HG03520 (cell line): ENCODE data around the gene COPS3.

ENCODE experiments used
- ATAC-seq: cut with Tn5 transposase; IDR thresholded peaks from one replicate; pipeline ENCODE4 v1.9.1; 2021; ENCODE audit warnings: mild to moderate bottlenecking, moderate library complexity; ENCODE audit not compliant: unreplicated experiment

COPS3 gene

GRCh38 chr17:17221329-17221728 lies 59.7 kb downstream of the COPS3 start:
- no peak for ATAC-seq

GRCh38 chr17:17220529-17220928 lies 60.5 kb downstream of the COPS3 start:
- no peak for ATAC-seq

- ATAC-seq: no peak
Measured at GRCh38 chr17:17217995-17218394, 63.1 kb downstream of the COPS3 start.

- no peak for ATAC-seq
Measured at GRCh38 chr17:17216776-17217175, 64.3 kb downstream of the COPS3 start.

- ATAC-seq: no peak
Measured at GRCh38 chr17:17216236-17216635, 64.8 kb downstream of the COPS3 start.

GRCh38 chr17:17215575-17215974 lies 65.5 kb downstream of the COPS3 start:
- ATAC-seq: no peak

- no peak for ATAC-seq
Measured at GRCh38 chr17:17214646-17215436, 66.2 kb downstream of the COPS3 start.

- no peak for ATAC-seq
Measured at GRCh38 chr17:17213775-17214174, 67.3 kb downstream of the COPS3 start.

- ATAC-seq: no peak
Measured at GRCh38 chr17:17207998-17208397, 73.0 kb downstream of the COPS3 start.

GRCh38 chr17:17206913-17207335 lies 74.1 kb downstream of the COPS3 start:
- ATAC-seq: no peak

- peak; percentile 50 for ATAC-seq
Measured at GRCh38 chr17:17206124-17206912, 74.7 kb downstream of the COPS3 start, which contains the start of gene PLD6. Gene PLD6 (minus strand): TSS chr17:17206333. CDS start chr17:17206286, 47 bp downstream.

- ATAC-seq: peak; percentile 37
Measured at GRCh38 chr17:17205368-17206123, 75.5 kb downstream of the COPS3 start.

GRCh38 chr17:17204635-17205231 lies 76.3 kb downstream of the COPS3 start:
- ATAC-seq: no peak

GRCh38 chr17:17204041-17204591 lies 76.9 kb downstream of the COPS3 start:
- no peak for ATAC-seq

GRCh38 chr17:17203173-17203730 lies 77.8 kb downstream of the COPS3 start:
- ATAC-seq: no peak

GRCh38 chr17:17201907-17202306 lies 79.1 kb downstream of the COPS3 start:
- ATAC-seq: no peak

GRCh38 chr17:17201271-17201670 lies 79.8 kb downstream of the COPS3 start:
- ATAC-seq: no peak

GRCh38 chr17:17200831-17201230 lies 80.2 kb downstream of the COPS3 start:
- no peak for ATAC-seq

- ATAC-seq: no peak
Measured at GRCh38 chr17:17200311-17200710, 80.7 kb downstream of the COPS3 start.

- ATAC-seq: no peak
Measured at GRCh38 chr17:17198281-17198680, 82.8 kb downstream of the COPS3 start.
